HCT116 (cell line): ENCODE results near the gene MAVS.

Experiments used
- CBX3 ChIP-seq: IDR thresholded peaks from 2 replicates; pipeline ENCODE4 v1.6.1; 2012; ENCODE audit warnings: low read depth
- CEBPB ChIP-seq: IDR thresholded peaks from 2 replicates; pipeline ENCODE4 v1.6.1; 2012; ENCODE audit warnings: low read depth
- ELF1 ChIP-seq: IDR thresholded peaks from 2 replicates; pipeline ENCODE4 v1.6.1; 2012; ENCODE audit warnings: low read depth, borderline replicate concordance
- EZH2 ChIP-seq: fragments of 200-600 bp; sonication (generic); IDR thresholded peaks from 2 replicates; pipeline ENCODE4 v1.6.1; 2017; ENCODE audit warnings: antibody characterized with exemption, mixed run types
- POLR2A ChIP-seq: IDR thresholded peaks from 2 replicates; pipeline ENCODE4 v1.7.0; 2011; ENCODE audit warnings: borderline replicate concordance; ENCODE audit not compliant: insufficient read depth, insufficient read length; ENCODE audit errors: extremely low read depth
- REST ChIP-seq: IDR thresholded peaks from 2 replicates; pipeline ENCODE4 v1.6.1; 2012; ENCODE audit warnings: low read depth
- YY1 ChIP-seq: IDR thresholded peaks from 2 replicates; pipeline ENCODE4 v1.6.1; 2011; ENCODE audit warnings: low read length, low read depth, moderate library complexity, mild to moderate bottlenecking; ENCODE audit not compliant: insufficient replicate concordance; ENCODE audit errors: extremely low read depth
- ZBTB33 ChIP-seq: IDR thresholded peaks from 2 replicates; pipeline ENCODE4 v1.6.1; 2011; ENCODE audit warnings: mild to moderate bottlenecking, low read length, moderate library complexity; ENCODE audit not compliant: insufficient replicate concordance; ENCODE audit errors: extremely low read depth
- TF ChIP-seq, protein P1 (sequence below), 3 experiments: fragments of 200-600 bp in 1 of 3; sonication (generic) in 1 of 3; IDR thresholded peaks in 2 of 3; conservative IDR thresholded peaks in 1 of 3; 2 replicates each; pipeline ENCODE4 v1.5.1; 2012 to 2017; ENCODE audit warnings: low read depth in 2 of 3, low read length in 2 of 3, antibody characterized with exemption in 1 of 3, borderline replicate concordance in 1 of 3, control low read depth in 1 of 3, mild to moderate bottlenecking in 1 of 3, mixed read lengths in 1 of 3, mixed run types in 1 of 3, moderate library complexity in 1 of 3; ENCODE audit not compliant: insufficient read depth in 1 of 3

DNA sequence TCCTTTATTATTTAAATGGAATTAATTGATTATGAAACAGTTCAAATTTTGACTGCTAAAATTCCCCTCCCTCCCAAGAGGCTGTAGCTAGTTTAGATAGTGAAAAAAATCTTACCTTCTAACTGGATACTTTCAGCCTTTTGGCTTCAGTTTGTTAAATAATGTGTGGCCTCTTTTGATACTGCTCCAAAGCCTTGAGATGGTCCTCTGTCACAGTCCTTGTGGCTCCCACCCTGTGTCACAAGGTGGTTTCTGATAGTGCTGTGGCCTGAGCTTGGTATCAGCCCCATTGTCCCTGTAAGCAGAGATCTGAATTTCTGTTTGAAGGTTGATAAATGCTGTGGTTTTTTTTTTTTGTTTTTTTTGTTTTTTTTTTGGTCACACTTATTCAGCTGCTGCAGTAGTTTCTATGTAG, 63.3 kb downstream of the MAVS start:
- TF ChIP-seq ELF1: no peak
- TF ChIP-seq, protein P1, sequence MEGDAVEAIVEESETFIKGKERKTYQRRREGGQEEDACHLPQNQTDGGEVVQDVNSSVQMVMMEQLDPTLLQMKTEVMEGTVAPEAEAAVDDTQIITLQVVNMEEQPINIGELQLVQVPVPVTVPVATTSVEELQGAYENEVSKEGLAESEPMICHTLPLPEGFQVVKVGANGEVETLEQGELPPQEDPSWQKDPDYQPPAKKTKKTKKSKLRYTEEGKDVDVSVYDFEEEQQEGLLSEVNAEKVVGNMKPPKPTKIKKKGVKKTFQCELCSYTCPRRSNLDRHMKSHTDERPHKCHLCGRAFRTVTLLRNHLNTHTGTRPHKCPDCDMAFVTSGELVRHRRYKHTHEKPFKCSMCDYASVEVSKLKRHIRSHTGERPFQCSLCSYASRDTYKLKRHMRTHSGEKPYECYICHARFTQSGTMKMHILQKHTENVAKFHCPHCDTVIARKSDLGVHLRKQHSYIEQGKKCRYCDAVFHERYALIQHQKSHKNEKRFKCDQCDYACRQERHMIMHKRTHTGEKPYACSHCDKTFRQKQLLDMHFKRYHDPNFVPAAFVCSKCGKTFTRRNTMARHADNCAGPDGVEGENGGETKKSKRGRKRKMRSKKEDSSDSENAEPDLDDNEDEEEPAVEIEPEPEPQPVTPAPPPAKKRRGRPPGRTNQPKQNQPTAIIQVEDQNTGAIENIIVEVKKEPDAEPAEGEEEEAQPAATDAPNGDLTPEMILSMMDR (IDR thresholded peaks at IDR 0.05 in 2 of 3, conservative IDR thresholded peaks at IDR 0.05 in 1 of 3; ENCODE audit: borderline replicate concordance in 1 of 3, insufficient read depth in 1 of 3, low read depth in 2 of 3, low read length in 2 of 3): no peak
- no peak for TF ChIP-seq POLR2A
- no peak for TF ChIP-seq CEBPB
- no peak for TF ChIP-seq ZBTB33
- TF ChIP-seq REST: no peak
- no peak for TF ChIP-seq EZH2
- no peak for TF ChIP-seq CBX3
- TF ChIP-seq YY1: no peak
